Karpas-422 (cell line): ENCODE data around the gene HDAC1. TPM values are rescaled to one million over a fixed set of nuclear protein-coding genes. Genes with fewer than 3 reads are reported as not detected.
"Not testable (repeated sequence)": the region's sequence is repeated elsewhere in the genome, so short reads cannot be mapped to it uniquely, and the experiment has no call there.

ENCODE experiments used
- DNase-seq: peaks from one replicate; pipeline ENCODE4 v3.0.0-alpha.2; 2015
- H2AFZ ChIP-seq: fragments of 200-600 bp; sonication (generic); 2 replicates; pipeline ENCODE4 v1.6.1; 2014; ENCODE audit warnings: antibody characterized with exemption, low read length, mixed read lengths
- H3K27ac ChIP-seq: fragments of 200-600 bp; sonication (generic); 2 replicates; pipeline ENCODE4 v1.5.1; 2014; ENCODE audit warnings: mild to moderate bottlenecking, low read length, moderate library complexity
- H3K27me3 ChIP-seq: fragments of 200-600 bp; sonication (generic); 2 replicates; pipeline ENCODE4 v1.6.1; 2014; ENCODE audit warnings: low read length, mixed read lengths
- H3K36me3 ChIP-seq: fragments of 200-600 bp; sonication (generic); 2 replicates; pipeline ENCODE4 v1.6.1; 2014; ENCODE audit warnings: low read length, mixed read lengths; ENCODE audit not compliant: insufficient read depth
- H3K4me1 ChIP-seq: fragments of 200-600 bp; sonication (generic); 2 replicates; pipeline ENCODE4 v1.6.1; 2014; ENCODE audit warnings: mild to moderate bottlenecking, low read length, mixed read lengths
- H3K4me2 ChIP-seq: fragments of 200-600 bp; sonication (generic); 2 replicates; pipeline ENCODE4 v1.6.1; 2014; ENCODE audit warnings: low read length, low read depth, mild to moderate bottlenecking; ENCODE audit not compliant: poor library complexity, severe bottlenecking
- H3K4me3 ChIP-seq: fragments of 200-600 bp; sonication (generic); 2 replicates; pipeline ENCODE4 v1.5.1; 2014; ENCODE audit warnings: mild to moderate bottlenecking, antibody characterized with exemption, low read length, mixed read lengths
- H3K79me2 ChIP-seq: fragments of 200-600 bp; sonication (generic); 2 replicates; pipeline ENCODE4 v1.6.1; 2014; ENCODE audit warnings: mild to moderate bottlenecking, low read length, mixed read lengths
- H3K9ac ChIP-seq: fragments of 200-600 bp; sonication (generic); 2 replicates; pipeline ENCODE4 v1.6.0; 2014; ENCODE audit warnings: low read length
- H3K9me2 ChIP-seq: fragments of 200-600 bp; sonication (generic), shearing (Covaris generic); replicated peaks from 2 replicates; pipeline ENCODE4 v1.6.0; 2014; ENCODE audit warnings: mild to moderate bottlenecking, low read length, moderate library complexity; ENCODE audit not compliant: insufficient read depth
- H3K9me3 ChIP-seq: fragments of 300-700, 200-600 bp; sonication (generic); 2 replicates; pipeline ENCODE4 v1.6.1; 2014; ENCODE audit warnings: low read length, mixed read lengths
- H4K20me1 ChIP-seq: fragments of 200-600 bp; sonication (generic); 2 replicates; pipeline ENCODE4 v1.6.1; 2014; ENCODE audit warnings: mild to moderate bottlenecking, antibody characterized with exemption, low read length, low read depth; ENCODE audit not compliant: insufficient read depth
- total RNA-seq: library from RNA; depleted of rRNA; stranded (reverse); fragments of >200 nt; shearing (Covaris generic); gene quantifications from 2 replicates; pipeline ENCODE4 v1.2.3, GENCODE V29; 2014; ENCODE audit warnings: low replicate concordance

Gene HDAC1
- total RNA-seq, 1 experiment from 2014 or later, result 201 TPM

- no peak for DNase-seq
- peaks cover 12% of the 10 kb centered on the region for H3K4me1 ChIP-seq
- H3K4me2 ChIP-seq, result no peak overlapping the region
- H3K4me3 ChIP-seq, result no peak overlapping the region
- no peak overlapping the region for H2AFZ ChIP-seq
- no peaks in the 10 kb centered on the region for H4K20me1 ChIP-seq
- no peaks in the 10 kb centered on the region for H3K9me3 ChIP-seq
- H3K27me3 ChIP-seq, result no peaks in the 10 kb centered on the region
- no peak overlapping the region for H3K9ac ChIP-seq
- H3K79me2 ChIP-seq, result no peaks in the 10 kb centered on the region
- no peaks in the 10 kb centered on the region for H3K9me2 ChIP-seq
- no peaks in the 10 kb centered on the region for H3K36me3 ChIP-seq
- H3K27ac ChIP-seq, result no peak overlapping the region
Observed at GRCh38 chr1:32352831-32353383, 61.0 kb downstream of the HDAC1 start.

- no peaks in the 10 kb centered on the region for H3K27me3 ChIP-seq
- H3K79me2 ChIP-seq, result no peaks in the 10 kb centered on the region
- H3K27ac ChIP-seq, result no peak overlapping the region
- no peak for DNase-seq
- H3K9ac ChIP-seq, result no peak overlapping the region
- H3K4me1 ChIP-seq, result peaks cover 12% of the 10 kb centered on the region
- no peak overlapping the region for H3K4me3 ChIP-seq
- no peak overlapping the region for H2AFZ ChIP-seq
- H3K4me2 ChIP-seq, result no peak overlapping the region
- no peaks in the 10 kb centered on the region for H3K9me2 ChIP-seq
- H3K9me3 ChIP-seq, result no peaks in the 10 kb centered on the region
- no peaks in the 10 kb centered on the region for H3K36me3 ChIP-seq
- no peaks in the 10 kb centered on the region for H4K20me1 ChIP-seq
Observed at GRCh38 chr1:32353431-32353830, 61.5 kb downstream of the HDAC1 start.

- Histone ChIP-seq H4K20me1 (no peaks in the 10 kb centered on the region), H3K36me3 (no peaks in the 10 kb centered on the region), H3K27me3 (no peaks in the 10 kb centered on the region)
Observed at GRCh38 chr1:32353886-32354570, 62.1 kb downstream of the HDAC1 start.

GRCh38 chr1:32355778-32356177, 63.9 kb downstream of the HDAC1 start:
- not testable (repeated sequence) for H3K4me3 ChIP-seq, H3K36me3 ChIP-seq, H3K9me2 ChIP-seq, H3K4me2 ChIP-seq, DNase-seq, H2AFZ ChIP-seq, H3K79me2 ChIP-seq, H3K27ac ChIP-seq, H3K9me3 ChIP-seq, H3K27me3 ChIP-seq, H3K9ac ChIP-seq, H4K20me1 ChIP-seq
- peaks cover 19% of the 10 kb centered on the region for H3K4me1 ChIP-seq

More at GRCh38 chr1:32353886-32354570, 62.1 kb downstream of the HDAC1 start:
- no peak overlapping the region for H3K4me2 ChIP-seq
- H3K9me2 ChIP-seq, result no peaks in the 10 kb centered on the region
- no peaks in the 10 kb centered on the region for H3K9me3 ChIP-seq
- H2AFZ ChIP-seq, result no peak overlapping the region
- no peak overlapping the region for H3K4me3 ChIP-seq
- no peaks in the 10 kb centered on the region for H3K79me2 ChIP-seq
- no peak overlapping the region for H3K27ac ChIP-seq
- DNase-seq, result no peak
- no peak overlapping the region for H3K9ac ChIP-seq
- peaks cover 12% of the 10 kb centered on the region for H3K4me1 ChIP-seq

- H3K27me3 ChIP-seq, result no peaks in the 10 kb centered on the region
- no peaks in the 10 kb centered on the region for H3K9me3 ChIP-seq
- H3K4me2 ChIP-seq, result no peak overlapping the region
- DNase-seq, result no peak
- no peaks in the 10 kb centered on the region for H3K9me2 ChIP-seq
- no peaks in the 10 kb centered on the region for H3K36me3 ChIP-seq
- H3K27ac ChIP-seq, result no peak overlapping the region
- no peak overlapping the region for H2AFZ ChIP-seq
- H3K4me3 ChIP-seq, result no peak overlapping the region
- H3K4me1 ChIP-seq, result peaks cover 17% of the 10 kb centered on the region
- no peaks in the 10 kb centered on the region for H3K79me2 ChIP-seq
- H3K9ac ChIP-seq, result no peak overlapping the region
- no peaks in the 10 kb centered on the region for H4K20me1 ChIP-seq
Observed at GRCh38 chr1:32356478-32356877, 64.6 kb downstream of the HDAC1 start.

- Histone ChIP-seq H2AFZ (no peak overlapping the region), H3K27ac (no peak overlapping the region), H3K4me3 (no peak overlapping the region), H4K20me1 (no peaks in the 10 kb centered on the region), H3K4me2 (no peak overlapping the region), H3K9ac (no peak overlapping the region), H3K27me3 (no peaks in the 10 kb centered on the region), H3K9me3 (no peaks in the 10 kb centered on the region), H3K4me1 (peaks cover 10% of the 10 kb centered on the region), H3K9me2 (no peaks in the 10 kb centered on the region), H3K79me2 (no peaks in the 10 kb centered on the region), H3K36me3 (no peaks in the 10 kb centered on the region)
- DNase-seq, result no peak
Observed at GRCh38 chr1:32357614-32358013, 65.7 kb downstream of the HDAC1 start.

GRCh38 chr1:32358435-32358834, 66.6 kb downstream of the HDAC1 start:
- Histone ChIP-seq H3K9me3 (no peaks in the 10 kb centered on the region), H3K79me2 (no peaks in the 10 kb centered on the region), H3K9me2 (no peaks in the 10 kb centered on the region), H2AFZ (no peak overlapping the region), H4K20me1 (no peaks in the 10 kb centered on the region), H3K4me2 (no peak overlapping the region), H3K4me3 (no peak overlapping the region), H3K4me1 (peaks cover 10% of the 10 kb centered on the region), H3K27ac (no peak overlapping the region), H3K9ac (no peak overlapping the region), H3K27me3 (no peaks in the 10 kb centered on the region), H3K36me3 (no peaks in the 10 kb centered on the region)
- DNase-seq, result no peak

GRCh38 chr1:32361308-32361673, 69.4 kb downstream of the HDAC1 start:
- H3K9me3 ChIP-seq, result no peaks in the 10 kb centered on the region
- H3K4me1 ChIP-seq, result peaks cover 10% of the 10 kb centered on the region
- no peak overlapping the region for H3K27ac ChIP-seq
- no peak overlapping the region for H2AFZ ChIP-seq
- H3K36me3 ChIP-seq, result peaks cover 4% of the 10 kb centered on the region; the same call in 1 of the 2 replicates
- H3K9me2 ChIP-seq, result no peaks in the 10 kb centered on the region
- DNase-seq, result no peak
- H4K20me1 ChIP-seq, result no peaks in the 10 kb centered on the region
- H3K79me2 ChIP-seq, result no peaks in the 10 kb centered on the region
- no peak overlapping the region for H3K9ac ChIP-seq
- H3K27me3 ChIP-seq, result no peaks in the 10 kb centered on the region
- no peak overlapping the region for H3K4me2 ChIP-seq
- H3K4me3 ChIP-seq, result no peak overlapping the region
